Measurements from ENCODE around the gene DDX3Y. TPM values are rescaled to one million over a fixed set of nuclear protein-coding genes. Genes with fewer than 3 reads are reported as not detected.

Gene DDX3Y
- total and polyA plus RNA-seq, 9 of the 15 experiments (the other 6 are each of a cell fraction or from before 2014, with no cell fraction given) = 0.18 TPM; not detected in 8

DNA sequence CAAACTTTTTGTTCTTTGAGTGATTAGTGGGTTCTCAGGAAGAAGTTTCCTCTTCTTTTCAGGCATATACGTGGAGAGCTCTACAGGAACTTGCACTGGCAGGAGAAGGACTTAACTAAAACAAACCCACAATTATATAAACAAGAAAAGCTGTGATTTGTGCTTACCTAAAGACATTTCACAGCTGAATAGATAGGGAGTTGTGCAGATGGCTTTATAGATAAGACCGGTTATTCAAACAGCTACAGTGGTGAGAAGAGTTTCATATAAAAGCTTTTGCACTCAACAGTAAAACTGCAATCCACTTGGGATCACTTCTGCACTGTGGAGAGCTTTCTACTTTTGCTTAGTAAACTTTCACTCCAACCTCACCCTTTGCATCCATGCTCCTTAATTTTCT lies 6.1 kb upstream of the DDX3Y start:
- in situ Hi-C loops (cut with MboI) (no loop called here), intact Hi-C loops (cut with micrococcal nuclease) (no loop called here)
- Histone ChIP-seq H3K36me3 (ENCODE audit: control insufficient read depth, insufficient read depth, low read length) (no peaks in the 10 kb centered on the region), H3K79me2 (ENCODE audit: control insufficient read depth, insufficient read depth, low read length) (no peaks in the 10 kb centered on the region), H3K27ac (ENCODE audit: extremely low read depth, low read depth, low read length) (no peak overlapping the region), H3K27me3 (ENCODE audit: control insufficient read depth in 2 of 2, insufficient read depth in 2 of 2, low read length in 2 of 2) (no peaks in the 10 kb centered on the region), H3K9ac (ENCODE audit: insufficient read depth in 1 of 2, low read depth in 2 of 2, low read length in 2 of 2) (no peak overlapping the region), H4K20me1 (replicated peaks; ENCODE audit: control insufficient read depth, insufficient read depth, low read length) (no peaks in the 10 kb centered on the region), H3K4me1 (replicated peaks in 1 of 2; ENCODE audit: control insufficient read depth in 2 of 2, insufficient read depth in 2 of 2, low read length in 2 of 2) (no peaks in the 10 kb centered on the region), H3K4me3 (no peak overlapping the region), H3K9me1 (ENCODE audit: control insufficient read depth, insufficient read depth, low read length) (no peaks in the 10 kb centered on the region), H2AFZ (ENCODE audit: low read depth, low read length) (no peak overlapping the region), H3K4me2 (ENCODE audit: insufficient read depth, low read length) (no peak overlapping the region), H3K9me3 (replicated peaks; ENCODE audit: control insufficient read depth, insufficient read depth, low read depth, low read length) (no peaks in the 10 kb centered on the region)
- DNase-seq (ENCODE audit: extremely low read depth in 1 of 4, low spot score in 3 of 4) (no peak), ATAC-seq (no peak), FAIRE-seq (no peak)
- BruUV-seq (replicated peaks) = no TSS peak
- TF ChIP-seq MCM7 (IDR thresholded peaks at IDR 0.05) (no peak), MEIS2 (IDR thresholded peaks at IDR 0.05; ENCODE audit: partially characterized antibody) (no peak), CBX8 (IDR thresholded peaks at IDR 0.05; ENCODE audit: borderline replicate concordance, extremely low read depth, low read depth, low read length, poor library complexity, severe bottlenecking) (no peak), STAG1 (CRISPR knock-in tag; IDR thresholded peaks at IDR 0.05; ENCODE audit: borderline replicate concordance) (no peak), ZNF830 (CRISPR knock-in tag; IDR thresholded peaks at IDR 0.05) (no peak), FOS (IDR thresholded peaks at IDR 0.05; ENCODE audit: extremely low read depth, insufficient read length) (no peak), SRSF1 (IDR thresholded peaks at IDR 0.05; ENCODE audit: low read depth, low read length) (no peak), ZNF41 (CRISPR knock-in tag; conservative IDR thresholded peaks at IDR 0.05) (no peak), ZNF212 (CRISPR knock-in tag; IDR thresholded peaks at IDR 0.05) (no peak), ELF2 (CRISPR knock-in tag; IDR thresholded peaks at IDR 0.05) (no peak)
- TF ChIP-seq, protein P1, sequence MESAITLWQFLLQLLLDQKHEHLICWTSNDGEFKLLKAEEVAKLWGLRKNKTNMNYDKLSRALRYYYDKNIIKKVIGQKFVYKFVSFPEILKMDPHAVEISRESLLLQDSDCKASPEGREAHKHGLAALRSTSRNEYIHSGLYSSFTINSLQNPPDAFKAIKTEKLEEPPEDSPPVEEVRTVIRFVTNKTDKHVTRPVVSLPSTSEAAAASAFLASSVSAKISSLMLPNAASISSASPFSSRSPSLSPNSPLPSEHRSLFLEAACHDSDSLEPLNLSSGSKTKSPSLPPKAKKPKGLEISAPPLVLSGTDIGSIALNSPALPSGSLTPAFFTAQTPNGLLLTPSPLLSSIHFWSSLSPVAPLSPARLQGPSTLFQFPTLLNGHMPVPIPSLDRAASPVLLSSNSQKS (CRISPR knock-in tag; IDR thresholded peaks at IDR 0.05) = no peak
- ChIA-PET POLR2A (no interaction called here), CTCF (ENCODE audit: low intra/inter-chr PET ratio) (no interaction called here)
- WGBS (ENCODE audit: insufficient coverage, low coverage, missing lambda C conversion rate) = no CpG with 5 or more reads among the region's 2 CpGs
